Stimulated activated naive CD8-positive, alpha-beta T cell treated with anti-CD3 and anti-CD28 coated beads, Interleukin-15, amount 100 ng/mL, for 72 hours (primary cell): ENCODE results near the gene HPCAL4.

ENCODE experiments used
- ATAC-seq: fragments of 150-1000 bp; cut with Tn5 transposase; 2 replicates; pipeline ENCODE4 v1.10.0; 2021; ENCODE audit warnings: mild to moderate bottlenecking, moderate library complexity
- DNase-seq, 2 donors: peaks; one replicate each; pipeline ENCODE4 v3.0.0; 2021 to 2022
- H3K27ac Mint-ChIP-seq, 2 donors: one replicate each; pipeline ENCODE4 v1.8.0; 2022; ENCODE audit warnings: mild to moderate bottlenecking in 2 of 2, mixed read lengths in 2 of 2, moderate library complexity in 2 of 2
- H3K27me3 Mint-ChIP-seq: one replicate; pipeline ENCODE4 v1.8.0; 2022; ENCODE audit warnings: mixed read lengths
- H3K4me1 Mint-ChIP-seq: one replicate; pipeline ENCODE4 v1.8.0; 2022; ENCODE audit warnings: mild to moderate bottlenecking, mixed read lengths
- H3K4me3 Mint-ChIP-seq, 2 donors: one replicate each; pipeline ENCODE4 v1.8.0; 2022; ENCODE audit warnings: mild to moderate bottlenecking in 2 of 2, mixed read lengths in 2 of 2, moderate library complexity in 1 of 2
- H3K9me3 Mint-ChIP-seq, 2 donors: one replicate each; pipeline ENCODE4 v1.8.0; 2022; ENCODE audit warnings: mixed read lengths in 2 of 2

Gene HPCAL4

DNA sequence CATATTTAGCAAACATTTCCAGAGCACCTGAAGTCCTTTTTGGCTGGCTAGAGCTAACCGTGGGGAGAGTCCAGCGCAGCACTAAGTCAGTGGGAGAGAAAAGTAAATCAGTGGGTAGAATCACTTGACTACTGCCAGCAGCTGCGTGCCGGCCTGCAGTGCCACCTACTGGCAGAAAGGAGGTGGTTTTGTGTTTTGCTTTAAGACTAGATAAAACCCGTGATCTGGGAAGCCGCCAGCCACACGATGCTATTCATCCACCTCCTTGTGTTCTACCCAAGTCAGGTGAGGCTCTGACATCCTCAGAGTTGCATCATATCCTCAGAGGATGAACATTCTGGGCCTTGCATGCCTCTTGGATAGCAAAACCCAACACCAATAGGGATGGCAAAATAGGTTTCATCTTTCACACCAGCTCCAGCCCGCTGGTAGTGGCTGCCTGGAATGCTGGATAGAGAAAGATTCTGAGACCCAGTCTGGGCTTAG is 37.6 kb downstream of the HPCAL4 start:
- DNase-seq (peak; percentile 65 to 83), ATAC-seq (peak; percentile 91)
- Mint-ChIP-seq H3K27ac (peak overlapping the region; percentile 92 to 94), H3K4me3 (no peak overlapping the region), H3K27me3 (peaks cover 27% of the 10 kb centered on the region), H3K9me3 (no peaks in the 10 kb centered on the region), H3K4me1 (peaks cover 25% of the 10 kb centered on the region)

DNA sequence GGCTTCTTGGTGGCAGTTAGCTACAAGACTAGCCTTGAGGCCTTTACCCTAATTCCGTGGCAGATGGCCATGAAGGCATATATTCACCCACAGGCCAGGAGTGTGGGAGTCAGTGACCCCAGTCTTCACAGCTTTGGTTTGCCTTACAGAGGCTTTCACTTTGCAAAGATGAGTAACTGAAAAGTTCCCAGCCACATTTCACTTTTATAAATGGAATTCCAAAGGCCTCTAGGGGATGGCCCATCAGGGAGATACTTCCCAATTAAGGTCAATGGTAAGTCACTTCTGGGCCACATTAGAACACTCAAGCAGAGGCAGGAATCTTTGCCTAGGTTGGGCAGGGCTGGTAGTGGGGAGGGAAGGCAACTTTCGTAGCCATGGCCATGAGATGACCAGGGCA is 38.7 kb downstream of the HPCAL4 start:
- no peak for ATAC-seq
- DNase-seq, result no peak
- H3K27ac Mint-ChIP-seq, result no peak overlapping the region
- no peak overlapping the region for H3K4me3 Mint-ChIP-seq
- H3K9me3 Mint-ChIP-seq, result no peaks in the 10 kb centered on the region
- H3K4me1 Mint-ChIP-seq, result peaks cover 17% of the 10 kb centered on the region
- peaks cover 21% of the 10 kb centered on the region for H3K27me3 Mint-ChIP-seq

DNA sequence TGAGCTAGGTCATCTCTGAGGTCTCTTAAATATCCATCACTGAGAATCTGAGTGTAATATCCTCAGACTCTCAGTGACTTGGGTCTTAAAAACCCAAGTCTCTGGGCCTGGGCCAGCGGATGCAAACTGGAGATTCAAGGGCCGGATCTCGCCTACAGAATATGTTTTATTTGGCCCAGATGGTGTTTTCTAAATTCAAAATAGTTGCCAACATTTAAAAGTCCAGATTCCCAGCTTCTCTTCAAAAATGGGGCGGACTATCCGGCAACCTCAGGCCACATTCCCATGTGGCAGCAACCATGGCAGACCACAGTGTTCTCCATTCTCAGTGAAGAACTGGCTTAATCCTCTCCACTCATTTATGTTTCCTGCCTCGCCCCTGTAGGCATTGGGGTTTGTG is 39.1 kb downstream of the HPCAL4 start:
- H3K9me3 Mint-ChIP-seq, result no peaks in the 10 kb centered on the region
- peaks cover 13% of the 10 kb centered on the region for H3K4me1 Mint-ChIP-seq
- H3K27me3 Mint-ChIP-seq, result peaks cover 17% of the 10 kb centered on the region
- H3K27ac Mint-ChIP-seq, result no peak overlapping the region
- no peak for DNase-seq
- no peak overlapping the region for H3K4me3 Mint-ChIP-seq
- ATAC-seq, result no peak

DNA sequence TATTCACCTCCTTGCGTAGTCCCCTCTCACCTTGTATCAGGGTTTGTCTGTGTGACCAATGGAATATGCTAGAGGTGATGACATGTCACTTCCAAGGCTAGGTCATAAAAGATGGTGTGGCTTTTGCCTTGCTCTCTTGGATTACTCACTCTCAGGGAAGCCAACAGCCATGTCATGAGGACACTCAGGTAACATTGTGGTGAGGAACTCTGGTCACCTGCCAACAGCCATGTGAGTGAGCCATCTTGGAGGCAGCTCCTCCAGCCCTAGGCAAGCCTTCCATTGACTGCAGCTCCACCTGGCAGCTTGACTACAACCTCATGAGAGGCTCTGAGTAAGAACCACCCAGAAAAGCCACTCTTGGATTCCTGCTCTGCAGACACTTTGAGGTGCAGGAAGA is 40.8 kb downstream of the HPCAL4 start:
- ATAC-seq (no peak), DNase-seq (no peak)
- Mint-ChIP-seq H3K4me1 (peaks cover 10% of the 10 kb centered on the region), H3K27me3 (peaks cover 12% of the 10 kb centered on the region), H3K4me3 (no peak overlapping the region), H3K27ac (no peak overlapping the region), H3K9me3 (no peaks in the 10 kb centered on the region)

DNA sequence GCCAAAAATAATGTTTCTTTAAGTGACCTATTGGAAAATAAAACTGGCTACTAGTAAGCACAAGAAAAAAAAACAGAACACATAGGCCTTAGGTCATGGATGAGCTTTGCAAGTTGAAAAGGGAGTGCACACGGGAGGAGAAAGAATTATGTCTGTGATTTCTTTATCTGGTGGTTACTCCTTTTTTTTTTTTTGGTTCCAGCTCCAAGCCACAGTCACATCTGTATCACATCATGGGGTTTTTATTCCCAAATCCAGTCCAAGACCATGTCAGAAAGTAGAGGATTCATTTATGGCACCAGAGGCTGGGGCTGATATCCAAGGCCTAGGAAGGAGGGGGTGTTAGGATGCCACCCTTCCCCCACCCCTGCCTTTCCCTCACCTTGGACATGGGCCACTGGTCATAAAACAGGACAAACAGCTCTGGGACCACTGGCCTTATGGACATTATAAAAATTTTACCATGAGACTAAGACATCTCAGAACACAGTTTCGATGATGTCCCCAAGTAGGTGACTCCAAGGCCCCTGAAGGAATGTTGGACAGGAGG is 41.5 kb downstream of the HPCAL4 start:
- Mint-ChIP-seq H3K27me3 (peaks cover 12% of the 10 kb centered on the region), H3K4me3 (no peak overlapping the region), H3K27ac (no peak overlapping the region), H3K4me1 (peaks cover 10% of the 10 kb centered on the region), H3K9me3 (no peaks in the 10 kb centered on the region)
- DNase-seq, result no peak
- no peak for ATAC-seq

DNA sequence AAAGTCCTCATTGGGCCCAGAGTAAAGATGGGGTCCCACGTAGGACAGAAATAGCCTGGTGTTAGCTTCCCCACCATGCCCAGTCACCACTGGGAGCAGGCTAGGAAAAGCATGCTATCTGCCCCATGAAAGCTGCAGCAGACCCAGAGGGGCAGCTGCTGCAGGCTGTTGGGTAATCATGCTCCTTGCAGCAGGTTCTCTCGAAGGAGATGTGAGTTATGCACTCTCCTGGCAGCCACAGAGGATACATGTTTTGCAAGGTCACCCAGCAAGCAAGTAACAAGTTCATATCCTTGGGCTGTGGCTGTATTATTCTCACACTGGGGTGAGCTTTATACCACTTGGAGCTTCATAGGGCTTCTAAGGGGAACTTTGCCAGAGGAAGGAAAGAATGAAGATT is 42.7 kb downstream of the HPCAL4 start:
- Mint-ChIP-seq H3K27me3 (peaks cover under 1% of the 10 kb centered on the region), H3K4me1 (peaks cover 4% of the 10 kb centered on the region), H3K27ac (no peak overlapping the region), H3K9me3 (no peaks in the 10 kb centered on the region), H3K4me3 (no peak overlapping the region)
- ATAC-seq (no peak), DNase-seq (no peak)

DNA sequence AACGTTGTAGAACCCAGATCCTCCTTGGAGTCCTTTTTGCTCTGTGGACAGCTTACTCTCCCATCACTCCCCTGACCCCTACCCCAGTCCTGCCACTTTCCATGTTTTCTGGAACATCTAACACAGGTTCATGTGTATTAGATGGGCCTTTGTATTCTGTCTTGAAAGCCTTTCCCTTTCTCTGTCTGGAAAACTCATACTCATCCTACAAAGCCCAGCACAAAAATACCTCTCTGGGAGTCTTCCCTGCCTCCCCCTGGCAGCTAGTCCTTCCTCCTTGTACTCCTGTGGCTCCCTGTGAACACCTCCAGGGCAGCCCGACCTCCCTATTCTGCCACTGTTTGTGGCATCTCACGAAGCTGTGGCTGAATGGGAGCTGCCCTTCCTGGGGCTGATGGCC is 44.0 kb downstream of the HPCAL4 start:
- Mint-ChIP-seq H3K27me3 (no peaks in the 10 kb centered on the region), H3K27ac (no peak overlapping the region), H3K9me3 (no peaks in the 10 kb centered on the region), H3K4me3 (no peak overlapping the region), H3K4me1 (no peaks in the 10 kb centered on the region)
- ATAC-seq (no peak), DNase-seq (no peak)

DNA sequence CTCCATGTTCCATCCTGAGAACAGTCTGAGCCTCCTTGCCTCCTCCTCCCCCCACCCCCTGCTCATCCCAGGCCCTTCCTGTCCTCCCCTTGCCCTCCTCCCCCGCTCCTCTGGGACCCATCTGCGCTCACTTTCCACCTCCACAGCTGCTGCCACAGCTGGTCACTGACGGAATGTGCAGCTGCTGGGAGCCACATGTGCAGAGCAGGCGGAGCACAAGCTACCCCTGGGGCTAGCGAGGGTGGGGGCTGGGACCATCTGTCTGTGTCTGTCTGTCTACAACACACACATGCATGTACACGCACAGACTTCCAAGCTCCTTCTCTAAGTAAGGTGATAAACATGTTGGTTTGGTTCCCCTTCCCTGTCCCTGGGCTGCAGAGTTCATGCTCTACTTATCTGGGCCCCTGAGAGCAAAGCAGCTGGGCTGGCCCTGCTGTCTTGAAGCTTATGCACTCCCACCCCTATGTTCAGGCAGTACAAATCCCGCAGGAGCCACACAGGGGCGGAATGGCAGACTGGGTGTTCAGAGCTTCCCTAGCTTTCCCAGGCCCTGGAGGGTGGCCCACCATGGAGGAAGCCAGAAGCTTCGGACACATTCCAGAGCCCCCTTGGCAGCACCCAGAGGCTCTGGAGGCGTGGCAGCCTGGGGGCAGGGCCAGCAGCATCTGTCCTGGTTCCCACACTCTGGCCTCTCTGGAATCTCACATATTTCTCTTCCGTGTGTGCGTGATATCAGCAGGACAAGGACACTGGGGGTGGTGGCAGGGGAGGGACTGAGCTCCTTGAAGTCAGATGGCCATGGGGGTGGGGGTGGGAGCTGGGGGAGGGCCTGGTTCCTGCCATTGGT is 44.8 kb downstream of the HPCAL4 start:
- no peaks in the 10 kb centered on the region for H3K4me1 Mint-ChIP-seq
- no peaks in the 10 kb centered on the region for H3K27me3 Mint-ChIP-seq
- no peaks in the 10 kb centered on the region for H3K9me3 Mint-ChIP-seq
- no peak for ATAC-seq
- H3K27ac Mint-ChIP-seq, result no peak overlapping the region
- no peak for DNase-seq
- H3K4me3 Mint-ChIP-seq, result no peak overlapping the region

DNA sequence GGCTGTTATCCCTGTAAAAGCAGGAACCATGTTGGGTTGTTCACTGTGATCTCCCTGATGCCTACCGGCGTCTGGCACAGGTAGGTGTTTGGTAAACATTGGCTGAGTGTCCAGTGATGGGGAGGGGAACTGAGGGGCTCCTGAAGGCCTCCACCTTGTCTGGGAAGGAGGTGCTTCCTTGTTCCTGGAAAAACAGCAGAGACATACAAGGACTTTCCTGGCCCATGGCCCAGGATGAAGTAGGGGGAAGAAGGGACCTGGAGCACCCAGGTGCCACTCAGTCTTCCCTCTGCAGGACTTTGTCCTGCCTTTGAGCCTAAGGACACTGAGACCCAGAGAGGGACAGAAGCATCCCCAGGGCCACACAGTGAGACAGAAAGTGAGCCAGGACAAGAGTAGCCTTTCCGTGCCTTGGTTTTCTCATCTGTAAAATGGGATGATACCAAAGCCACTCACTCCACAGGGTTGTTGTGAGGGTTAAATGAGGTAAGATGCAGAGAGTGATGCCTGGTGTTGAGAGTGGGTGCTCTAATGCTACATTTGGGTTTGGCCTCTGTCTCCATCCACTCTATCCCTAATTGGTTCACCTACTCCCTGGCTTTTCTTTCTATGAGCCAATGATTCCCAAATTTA is 45.7 kb downstream of the HPCAL4 start:
- Mint-ChIP-seq H3K4me1 (no peaks in the 10 kb centered on the region), H3K27me3 (peaks cover 7% of the 10 kb centered on the region), H3K27ac (no peak overlapping the region), H3K4me3 (no peak overlapping the region), H3K9me3 (no peaks in the 10 kb centered on the region)
- no peak for DNase-seq
- ATAC-seq, result no peak

DNA sequence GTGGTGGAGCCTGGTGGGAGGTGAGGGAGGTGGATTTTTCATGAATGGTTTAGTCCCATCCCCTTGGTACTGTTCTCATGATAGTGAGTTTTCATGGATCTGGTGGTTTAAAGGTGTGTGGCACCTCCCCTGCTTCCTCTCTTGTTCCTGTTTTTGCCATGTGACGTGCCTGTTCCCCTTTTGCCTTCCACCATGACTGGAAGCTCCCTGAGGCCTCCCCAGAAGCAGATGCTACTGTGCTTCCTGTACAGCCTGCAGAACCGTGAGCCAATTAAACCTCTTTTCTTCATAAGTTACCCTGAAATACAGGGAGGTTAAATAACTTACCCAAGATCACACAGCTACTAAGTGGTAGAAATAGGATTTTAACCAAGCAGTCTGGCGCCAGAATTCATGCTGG is 47.5 kb downstream of the HPCAL4 start:
- Mint-ChIP-seq H3K27me3 (peaks cover 24% of the 10 kb centered on the region), H3K9me3 (no peaks in the 10 kb centered on the region), H3K4me1 (peaks cover 6% of the 10 kb centered on the region), H3K27ac (no peak overlapping the region), H3K4me3 (no peak overlapping the region)
- DNase-seq, result no peak
- ATAC-seq, result no peak

DNA sequence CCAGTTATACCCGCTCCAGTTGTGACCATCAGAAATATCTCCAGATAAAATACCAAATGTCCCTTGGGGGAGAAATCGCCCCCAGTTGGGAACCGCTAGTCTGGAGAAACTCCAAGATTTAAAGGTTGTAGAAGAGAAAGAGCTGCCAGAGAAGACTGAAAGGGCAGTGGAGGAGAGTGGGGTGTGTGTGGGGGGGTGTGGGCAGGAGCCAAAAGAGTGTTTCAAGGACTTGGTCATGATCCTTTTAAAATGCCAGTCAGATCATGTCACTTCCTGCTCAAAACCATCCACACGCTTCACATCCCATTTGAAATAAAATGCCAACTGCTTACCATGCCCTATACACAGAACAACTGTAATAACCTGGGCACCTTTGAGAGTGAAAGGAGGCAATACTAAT is 48.4 kb downstream of the HPCAL4 start:
- H3K4me3 Mint-ChIP-seq, result no peak overlapping the region
- H3K27me3 Mint-ChIP-seq, result peaks cover 33% of the 10 kb centered on the region
- DNase-seq, result no peak
- H3K4me1 Mint-ChIP-seq, result peaks cover 6% of the 10 kb centered on the region
- no peak for ATAC-seq
- H3K27ac Mint-ChIP-seq, result no peak overlapping the region
- no peaks in the 10 kb centered on the region for H3K9me3 Mint-ChIP-seq

DNA sequence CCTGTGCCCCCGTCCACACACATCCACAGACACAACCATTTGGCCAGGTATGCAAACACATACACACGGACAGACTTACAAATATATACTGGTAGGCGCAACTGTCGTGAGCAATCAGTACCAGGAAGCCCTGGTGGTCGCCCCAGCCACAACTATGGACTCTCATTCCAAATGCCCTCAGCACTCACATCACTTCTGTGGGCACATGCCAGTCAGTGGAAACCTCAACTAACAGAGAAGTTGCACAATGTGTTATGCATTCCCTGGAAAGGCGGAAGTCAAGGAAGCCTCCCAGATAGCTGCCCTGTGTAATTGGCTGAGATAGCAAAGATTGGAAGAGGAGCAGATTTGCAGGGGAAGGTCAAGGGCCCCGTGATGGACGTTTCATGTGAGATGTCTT is 50.4 kb downstream of the HPCAL4 start:
- no peak for DNase-seq
- H3K27ac Mint-ChIP-seq, result no peak overlapping the region
- no peaks in the 10 kb centered on the region for H3K9me3 Mint-ChIP-seq
- no peak for ATAC-seq
- H3K4me3 Mint-ChIP-seq, result no peak overlapping the region
- H3K27me3 Mint-ChIP-seq, result peaks cover 52% of the 10 kb centered on the region
- peaks cover 6% of the 10 kb centered on the region for H3K4me1 Mint-ChIP-seq

DNA sequence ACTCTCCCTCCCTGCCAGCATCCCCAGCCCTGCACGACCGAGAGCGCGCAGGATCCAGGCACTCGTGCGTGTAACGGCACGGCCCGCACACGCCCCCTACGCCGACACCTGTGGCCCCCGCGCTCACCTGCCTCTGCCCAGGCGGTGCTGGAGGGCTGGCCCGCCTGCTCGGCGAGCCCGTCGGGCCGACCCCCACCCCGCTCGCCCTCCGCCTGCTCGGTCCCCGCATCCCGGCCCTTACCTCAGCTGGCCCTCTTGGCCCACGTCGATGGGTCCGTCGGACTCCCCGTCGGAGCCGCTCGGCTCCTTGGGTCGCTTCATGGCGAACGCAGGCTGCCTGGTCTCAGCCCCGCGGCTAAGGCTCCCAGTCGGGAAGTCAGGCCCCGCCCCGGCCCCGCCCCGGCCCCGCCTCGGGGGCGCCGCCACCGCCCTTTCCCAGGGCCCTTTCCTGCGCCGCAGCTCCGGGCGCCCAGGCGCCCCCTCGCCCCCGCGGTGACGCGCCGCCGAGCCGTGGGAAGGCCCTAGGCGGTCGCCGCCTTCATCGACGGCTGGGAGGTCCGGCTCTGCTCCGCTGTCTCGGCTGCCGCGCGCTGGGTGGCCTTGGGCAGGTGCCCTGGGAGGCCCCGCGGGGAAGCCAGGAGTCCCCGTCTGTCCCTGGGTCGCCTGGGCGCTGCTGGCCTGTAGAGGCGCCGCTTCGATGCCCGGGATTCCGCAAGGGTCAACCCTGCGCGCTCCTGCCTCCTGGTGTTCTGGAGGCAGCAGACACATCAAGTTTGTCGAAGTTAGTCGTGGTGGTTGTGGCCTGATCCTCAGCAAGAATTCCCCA is 51.7 kb downstream of the HPCAL4 start, which contains the start of gene HEYL:
TSS of gene HEYL (minus strand) at position 339 of the 826 bp plus-strand sequence. CDS start at position 321, 18 bp downstream.
- Mint-ChIP-seq H3K9me3 (no peaks in the 10 kb centered on the region), H3K4me3 (peak within 1 kb of the TSS; percentile 73), H3K27me3 (peaks cover 65% of the 10 kb centered on the region), H3K27ac (no peak within 1 kb of the TSS), H3K4me1 (peaks cover 6% of the 10 kb centered on the region)
- DNase-seq (peak; percentile 59 to 65), ATAC-seq (peak; percentile 92)

DNA sequence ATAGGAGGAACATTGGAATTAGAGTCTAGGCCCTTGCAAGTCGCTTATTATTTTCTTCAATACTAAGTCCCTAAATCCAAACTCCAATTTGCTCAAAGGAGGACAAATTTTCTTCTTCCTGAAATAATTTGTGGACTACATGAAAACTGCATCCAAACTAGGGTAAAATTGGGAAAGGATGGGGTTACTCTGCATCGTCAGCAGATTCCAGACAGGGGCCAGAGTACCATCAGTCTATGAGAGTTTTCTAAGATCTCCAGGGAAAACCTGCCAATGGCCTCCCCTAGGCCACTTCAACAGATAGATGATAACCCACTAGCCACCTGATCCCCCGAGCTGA is 52.3 kb downstream of the HPCAL4 start:
- ATAC-seq, result no peak
- Mint-ChIP-seq H3K27ac (no peak overlapping the region), H3K27me3 (peaks cover 71% of the 10 kb centered on the region)

DNA sequence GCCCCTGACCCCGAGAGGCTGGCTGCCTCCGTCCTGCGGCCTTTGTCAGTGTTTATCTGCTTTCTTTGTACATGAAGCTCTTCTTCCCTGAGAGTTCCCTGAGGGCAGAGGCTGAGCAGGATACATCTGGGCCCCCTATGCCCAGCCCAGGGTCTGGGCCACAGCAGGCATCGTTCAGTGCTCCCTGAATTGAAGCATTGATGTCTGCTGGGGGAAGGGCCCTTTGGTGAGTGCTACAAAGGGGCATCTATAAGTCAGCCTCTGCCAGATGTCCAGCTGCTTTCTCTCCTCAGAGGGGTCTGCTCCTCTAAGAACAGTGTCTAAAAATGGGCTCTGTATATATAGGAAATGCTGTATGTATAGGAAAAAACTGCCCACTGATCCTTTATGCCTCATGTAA is 53.9 kb downstream of the HPCAL4 start:
- DNase-seq (no peak), ATAC-seq (no peak)
- H3K9me3 Mint-ChIP-seq, result no peaks in the 10 kb centered on the region
- H3K27me3 Mint-ChIP-seq, result peaks cover 79% of the 10 kb centered on the region
- no peak overlapping the region for H3K4me3 Mint-ChIP-seq
- H3K27ac Mint-ChIP-seq, result peak overlapping the region in 1 of 2 donors; percentile 50
- H3K4me1 Mint-ChIP-seq, result peaks cover 6% of the 10 kb centered on the region

More for the DNA sequence above, 52.3 kb downstream of the HPCAL4 start:
- H3K4me1 Mint-ChIP-seq, result peaks cover 6% of the 10 kb centered on the region
- H3K4me3 Mint-ChIP-seq, result peak overlapping the region; percentile 73
- H3K9me3 Mint-ChIP-seq, result no peaks in the 10 kb centered on the region
- no peak for DNase-seq
